Stimulated activated CD8-positive, alpha-beta memory T cell treated with anti-CD3 and anti-CD28 coated beads, Interleukin-4, amount 100 ng/mL, for 4 hours (primary cell): Measurements from ENCODE around the gene COL4A2.

Source experiments
- DNase-seq, 2 donors: peaks; one replicate each; pipeline ENCODE4 v3.0.0-alpha.2; 2020; ENCODE audit warnings: low read depth in 2 of 2, low spot score in 1 of 2

The COL4A2 gene

DNA sequence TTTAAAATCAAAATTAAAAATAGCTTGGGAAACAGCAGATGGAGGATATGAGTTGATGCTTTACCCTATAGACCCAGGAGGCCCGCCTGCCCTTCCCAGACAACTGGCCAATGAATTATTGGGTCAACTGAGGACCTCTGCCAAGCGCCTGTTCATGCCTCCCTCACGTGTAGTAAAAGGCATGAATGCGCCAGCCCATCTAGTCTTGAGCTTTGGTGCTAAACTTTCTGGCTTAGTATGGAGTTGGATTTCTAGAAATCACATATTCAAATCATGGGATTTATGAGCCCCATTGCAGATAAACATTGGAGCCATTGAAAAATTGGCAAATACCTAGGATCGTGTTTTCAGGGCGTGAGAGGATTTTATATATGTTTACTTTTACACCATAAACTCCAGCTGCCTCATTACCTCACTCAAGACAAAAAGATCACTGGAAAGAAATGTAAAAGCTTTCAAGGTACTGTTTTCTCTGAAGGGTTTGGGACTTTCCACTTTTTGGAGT, 47.1 kb downstream of the COL4A2 start:
- no peak for DNase-seq

DNA sequence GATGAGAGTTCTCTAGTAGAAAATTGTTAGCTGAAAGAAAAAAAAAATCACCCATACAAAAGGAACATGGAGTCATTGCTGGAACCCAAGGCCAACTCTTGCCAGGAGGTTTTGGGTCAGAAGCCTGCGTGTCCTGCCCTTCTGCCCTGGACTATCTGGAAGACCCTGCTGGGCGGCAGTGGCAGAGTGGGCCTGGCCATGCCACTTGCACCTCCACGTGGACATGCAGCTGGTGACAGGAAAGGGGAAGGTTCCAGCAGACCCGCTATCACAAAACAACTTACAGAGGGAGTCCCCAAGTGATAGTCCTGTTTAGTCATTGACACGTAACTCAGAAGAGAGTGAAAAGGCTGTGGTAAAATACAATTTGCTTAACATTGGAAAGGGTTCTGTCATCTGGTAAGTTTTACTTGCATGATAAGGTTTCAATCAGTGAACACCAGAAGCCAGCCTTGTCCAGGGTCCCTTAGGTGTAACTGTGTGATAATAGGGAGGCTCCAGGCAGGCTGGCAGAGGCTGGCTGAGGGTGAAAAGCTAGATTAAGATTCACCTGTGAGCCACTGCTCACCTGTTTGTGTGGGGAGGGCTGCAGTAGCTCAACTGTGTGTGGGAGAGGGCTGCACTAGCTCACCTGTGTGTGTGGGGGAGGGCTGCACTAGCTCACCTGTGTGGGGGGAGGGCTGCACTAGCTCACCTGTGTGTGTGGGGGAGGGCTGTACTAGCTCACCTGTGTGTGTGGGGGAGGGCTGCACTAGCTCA, 47.8 kb downstream of the COL4A2 start:
- DNase-seq = no peak

DNA sequence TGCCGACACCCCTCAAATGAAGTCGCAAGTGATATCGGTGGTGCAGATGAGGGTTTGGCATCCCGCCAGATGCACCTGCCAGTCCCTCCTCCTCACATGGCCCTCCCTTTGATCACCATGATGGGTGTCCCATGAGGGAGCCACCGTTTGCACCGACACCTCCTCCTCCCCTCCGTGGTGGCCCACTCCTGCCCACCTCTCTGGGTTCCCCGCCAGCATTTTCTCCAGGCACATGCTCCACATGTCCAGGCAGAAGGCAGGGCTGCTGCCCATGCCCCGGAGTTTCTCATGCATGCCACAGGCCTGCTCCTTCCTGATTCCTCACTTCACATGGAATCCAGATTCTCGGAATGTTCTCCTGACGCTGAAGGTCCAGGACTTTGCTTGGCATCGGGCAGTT, 49.3 kb downstream of the COL4A2 start:
- no peak for DNase-seq

DNA sequence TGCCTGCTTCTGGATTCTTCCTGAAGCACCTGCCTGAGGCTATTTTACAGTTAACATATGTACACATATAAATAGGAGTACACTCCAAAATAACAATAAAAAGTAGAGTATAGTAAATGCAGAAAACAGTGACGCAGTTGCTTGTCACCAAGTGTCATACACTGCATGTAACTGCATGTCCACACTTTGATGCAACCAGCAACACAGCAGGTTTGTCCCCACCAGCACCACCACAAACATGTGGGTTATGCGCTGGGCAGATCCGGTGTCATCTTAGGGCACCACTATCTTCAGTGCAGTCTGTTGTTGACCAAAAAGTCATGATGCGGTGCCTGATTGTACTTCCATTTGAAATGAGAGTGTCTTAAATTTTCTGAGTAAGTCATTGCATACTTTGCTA, 51.3 kb downstream of the COL4A2 start:
- DNase-seq = no peak

DNA sequence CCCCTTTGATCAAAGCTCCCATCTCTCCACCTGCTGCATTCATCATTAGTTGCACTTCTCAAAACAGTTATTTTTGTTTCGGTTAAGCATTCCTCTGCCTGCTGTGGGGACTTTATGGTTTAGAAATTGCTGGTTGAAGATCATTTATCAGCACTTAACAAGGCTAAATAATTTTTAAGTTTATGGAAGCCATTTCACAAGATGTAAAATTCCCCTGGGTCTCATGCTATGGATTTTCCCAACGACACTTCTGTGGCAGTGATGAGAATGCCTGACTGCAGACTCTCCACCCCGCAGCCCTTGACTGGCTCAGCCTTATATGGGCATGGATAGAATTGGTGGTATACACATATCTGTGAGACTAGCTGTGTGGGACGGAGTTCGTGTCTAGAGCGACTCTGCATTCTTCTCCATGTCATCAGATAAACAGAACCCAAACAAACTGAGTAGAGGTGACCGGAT, 52.8 kb downstream of the COL4A2 start:
- DNase-seq = no peak

- no peak for DNase-seq
Observed at GRCh38 chr13:110360598-110360997, 53.5 kb downstream of the COL4A2 start.

DNA sequence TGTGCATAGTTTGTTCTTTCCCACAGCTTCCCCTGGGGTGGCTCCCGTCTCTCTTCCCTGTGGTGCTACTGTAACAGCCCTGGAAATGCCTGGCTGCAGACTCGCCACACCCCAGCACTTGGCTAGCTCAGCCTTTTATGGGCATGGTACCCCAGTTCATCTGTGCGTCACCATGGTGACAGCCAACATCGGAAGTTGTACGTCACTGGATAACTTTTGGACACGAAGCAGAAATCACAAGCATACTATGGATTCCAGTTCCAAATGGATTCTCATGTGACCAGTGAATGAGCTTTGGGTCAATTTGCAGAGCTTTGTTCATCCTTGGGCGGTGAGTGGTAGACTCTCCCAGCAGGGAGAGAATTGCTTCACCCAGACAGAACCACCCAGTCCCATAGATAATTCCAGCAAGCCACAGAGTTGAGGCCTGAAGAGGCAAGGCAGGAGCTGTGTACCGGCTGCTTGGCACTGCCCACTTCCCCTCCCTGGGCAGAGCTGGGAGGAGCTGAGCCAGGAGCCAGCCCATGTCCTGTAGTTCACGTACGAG, 54.4 kb downstream of the COL4A2 start:
- no peak for DNase-seq

DNA sequence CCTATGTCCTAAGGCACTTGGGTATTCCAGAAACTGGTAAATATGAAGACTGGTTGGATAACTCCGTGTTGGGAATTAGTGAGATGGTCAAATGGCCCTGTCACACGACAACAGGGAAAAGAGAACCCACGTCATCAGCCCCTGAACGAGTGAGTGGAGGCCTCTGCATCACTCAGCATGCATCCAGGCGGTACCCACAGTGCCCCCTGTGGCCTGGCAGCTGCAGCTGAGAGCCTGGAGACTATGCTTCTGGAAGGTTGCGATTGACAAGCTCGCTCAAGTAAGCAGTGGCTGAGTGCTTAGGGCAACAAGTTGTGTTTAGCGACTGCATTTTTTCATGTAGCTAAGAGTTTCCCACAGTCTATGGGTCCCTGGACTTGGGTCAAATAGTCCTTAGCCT, 55.9 kb downstream of the COL4A2 start:
- DNase-seq = no peak

- DNase-seq = no peak
Observed at GRCh38 chr13:110364081-110364480, 57.0 kb downstream of the COL4A2 start.

- no peak for DNase-seq
Observed at GRCh38 chr13:110365876-110366275, 58.8 kb downstream of the COL4A2 start.

DNA sequence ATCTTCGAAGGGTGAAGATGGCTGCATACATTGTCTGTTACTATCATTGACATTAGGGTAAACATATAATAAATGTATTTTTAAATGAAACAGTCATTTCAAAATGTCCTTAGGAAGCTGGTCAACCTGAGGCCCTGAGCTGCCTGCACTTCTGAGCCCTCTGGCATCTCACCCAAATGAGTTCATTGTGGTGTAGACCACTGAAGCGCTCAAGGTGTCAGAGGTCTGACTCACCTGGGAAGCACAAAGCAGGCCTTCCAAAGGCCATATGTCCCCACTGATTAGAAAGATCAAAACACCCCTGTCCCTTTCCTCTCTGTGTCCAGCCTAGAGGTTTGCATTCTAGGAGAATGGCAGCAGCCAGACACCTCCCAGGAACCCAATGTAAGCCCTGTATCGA, 59.6 kb downstream of the COL4A2 start:
- DNase-seq = no peak

DNA sequence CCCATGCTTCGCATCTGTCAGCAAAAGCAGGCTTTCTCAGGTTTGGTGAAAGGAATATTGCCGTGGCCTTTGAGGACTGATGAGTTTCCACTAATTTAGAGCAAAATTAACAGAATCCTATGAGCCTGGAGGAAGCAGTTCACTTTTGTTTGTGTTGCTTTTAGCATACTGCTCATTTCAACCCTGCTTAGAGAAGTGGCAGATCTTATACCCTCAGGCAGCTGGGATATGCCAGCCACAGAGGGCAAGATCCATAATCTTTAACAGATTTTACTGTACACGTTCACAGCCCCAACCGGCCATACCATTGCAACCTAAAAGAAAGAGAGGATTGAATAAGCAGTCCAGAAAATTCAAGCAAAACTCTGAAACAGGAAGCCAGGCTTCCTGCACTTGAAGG, 60.5 kb downstream of the COL4A2 start:
- DNase-seq = no peak

DNA sequence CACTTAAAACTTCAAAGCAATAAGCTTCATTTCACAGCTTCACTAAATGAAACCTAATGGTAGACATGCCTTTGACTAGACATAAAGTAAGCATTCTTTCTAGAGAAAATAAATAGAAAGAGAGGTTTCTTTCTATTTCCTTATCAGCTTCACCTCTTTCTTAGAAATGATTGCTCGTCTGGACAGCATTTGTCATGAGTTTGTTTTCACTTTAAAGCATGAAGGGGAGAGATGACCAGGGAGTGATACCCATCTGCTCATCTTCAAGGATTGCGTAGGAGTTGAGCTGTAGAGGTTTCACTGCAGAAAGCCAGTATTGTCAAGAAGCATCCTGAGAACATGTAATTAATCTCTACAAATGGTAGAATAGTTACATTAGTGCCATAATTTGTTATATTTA, 61.3 kb downstream of the COL4A2 start:
- DNase-seq = no peak

- no peak for DNase-seq
Observed at GRCh38 chr13:110369400-110369799, 62.3 kb downstream of the COL4A2 start.

GRCh38 chr13:110371550-110372465, 64.7 kb downstream of the COL4A2 start:
- no peak for DNase-seq

DNA sequence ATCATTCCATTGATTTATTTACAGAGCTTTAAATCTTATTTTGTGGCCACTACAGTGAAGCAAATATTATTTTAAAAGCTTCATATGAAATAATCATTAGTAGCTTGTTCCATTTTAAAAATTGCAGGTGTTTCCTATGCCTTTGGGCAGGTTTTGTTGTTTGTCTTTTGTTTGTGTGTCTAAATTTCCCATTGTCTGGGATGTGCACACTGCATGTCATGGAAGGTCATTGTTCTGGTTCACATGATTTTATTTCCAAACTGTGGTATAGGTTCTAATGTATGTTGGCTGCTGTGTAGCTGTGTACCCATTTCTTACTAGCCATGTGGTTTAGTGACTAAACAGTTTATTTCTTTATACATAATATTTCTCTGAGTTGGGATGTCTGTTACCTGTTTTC, 65.6 kb downstream of the COL4A2 start:
- DNase-seq = no peak

- DNase-seq = no peak
Observed at GRCh38 chr13:110373617-110374016, 66.5 kb downstream of the COL4A2 start.

- DNase-seq = no peak
Observed at GRCh38 chr13:110374431-110375370, 67.6 kb downstream of the COL4A2 start.

- no peak for DNase-seq
Observed at GRCh38 chr13:110376120-110376519, 69.0 kb downstream of the COL4A2 start.

DNA sequence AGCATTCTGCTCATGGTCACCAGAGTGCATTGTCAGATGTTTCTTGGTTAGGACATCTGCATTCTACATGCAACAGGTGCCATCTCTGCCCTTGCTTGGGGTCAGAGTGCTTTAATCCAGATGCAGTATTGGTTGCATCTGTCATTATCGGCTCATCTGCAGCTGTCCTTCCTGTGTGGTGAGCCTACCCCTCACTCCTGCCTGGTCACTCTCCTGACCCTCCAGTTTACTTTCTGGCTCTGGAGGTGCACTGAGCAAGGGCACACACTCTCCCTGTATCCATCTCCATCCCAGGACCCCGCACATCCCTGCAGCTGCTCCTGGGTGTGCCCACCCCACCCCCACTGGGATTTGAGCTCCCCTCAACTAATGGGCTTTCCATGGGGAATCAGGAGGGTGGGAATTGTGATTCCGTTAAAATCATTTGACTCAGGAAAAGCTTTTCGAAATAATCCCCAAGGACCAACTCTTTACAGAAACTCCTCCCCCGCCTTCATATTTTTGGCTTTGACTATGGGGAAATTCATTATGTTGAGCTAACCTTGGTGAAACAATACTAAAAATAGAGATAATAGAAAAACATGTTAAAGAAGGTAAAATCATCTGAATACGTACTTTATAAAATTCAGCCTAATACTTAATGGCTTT, 70.2 kb downstream of the COL4A2 start:
- DNase-seq = no peak
